ENCODE results near the gene CHCHD6. TPM values are rescaled to one million over a fixed set of nuclear protein-coding genes. Genes with fewer than 3 reads are reported as not detected.

CHCHD6 gene
- total RNA-seq, 1 donor from 2014 or later: 17.6 TPM

DNA sequence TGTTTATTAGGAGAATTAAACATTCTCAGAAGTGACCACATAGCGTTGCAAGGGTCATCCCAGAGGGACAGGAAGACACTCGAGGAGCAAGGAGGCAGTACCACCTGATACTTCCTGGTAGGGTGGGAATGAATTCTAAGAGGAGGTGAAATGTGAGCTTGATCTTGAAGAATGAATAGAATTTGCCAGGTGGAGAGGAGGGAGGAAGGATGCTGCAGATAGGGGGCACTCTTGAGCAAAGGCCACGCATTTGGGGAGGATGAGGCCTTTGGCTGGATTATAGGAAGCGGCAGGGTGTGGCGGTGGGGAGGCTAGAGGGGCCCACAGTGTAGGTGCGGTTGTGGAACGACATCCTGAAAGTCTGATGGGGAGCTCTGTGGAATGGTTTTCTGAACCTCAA, 33.5 kb downstream of the CHCHD6 start:
- no peak for DNase-seq (ENCODE audit: extremely low read depth, low read depth, low spot score)

- no peak for DNase-seq (ENCODE audit: extremely low read depth, low read depth, low spot score)
These were observed 38.0 kb downstream of the CHCHD6 start for GRCh38 chr3:126742057-126742456.

DNA sequence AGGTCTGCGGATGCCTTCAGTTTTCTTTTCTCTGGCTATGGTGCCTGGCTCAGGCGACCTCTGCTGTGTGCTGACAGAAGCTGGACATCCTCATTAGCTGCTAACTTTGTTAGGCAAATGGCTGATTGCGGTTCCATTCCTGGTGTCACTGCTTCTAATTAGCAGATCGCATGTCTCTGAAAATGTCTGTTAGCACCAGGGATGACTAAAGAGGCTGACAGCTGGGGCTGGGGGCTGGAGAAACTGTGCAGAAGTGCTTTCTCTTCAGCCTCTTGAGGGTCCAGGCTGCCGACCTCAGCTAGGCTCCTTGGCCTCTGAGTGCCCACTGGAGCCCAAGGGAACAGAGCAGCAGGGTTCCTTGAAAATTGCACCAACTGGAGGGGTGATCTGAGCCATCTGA, 39.3 kb downstream of the CHCHD6 start:
- DNase-seq (ENCODE audit: extremely low read depth, low read depth, low spot score): no peak

DNA sequence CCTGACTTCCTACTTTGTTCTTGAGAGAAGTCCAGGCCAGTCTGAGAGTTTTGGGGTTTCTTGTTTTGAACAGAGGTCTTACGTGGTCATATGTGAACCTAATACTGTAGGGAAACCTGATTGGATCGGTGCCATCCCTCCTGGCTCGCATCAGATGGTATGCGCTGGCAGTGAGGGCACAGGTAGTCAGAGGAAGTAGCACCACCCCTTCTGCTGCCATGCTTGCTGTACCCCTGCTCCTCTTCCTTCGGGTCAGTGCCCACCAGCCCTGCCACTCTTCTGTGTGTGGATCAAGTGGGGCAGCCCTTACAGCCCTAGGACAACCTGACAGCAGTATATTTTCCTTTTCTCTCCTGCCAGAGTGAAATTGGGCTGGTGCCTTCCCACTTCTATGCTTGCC, 39.7 kb downstream of the CHCHD6 start:
- DNase-seq (ENCODE audit: extremely low read depth, low read depth, low spot score): no peak

GRCh38 chr3:126745760-126746394, 41.8 kb downstream of the CHCHD6 start:
- DNase-seq (ENCODE audit: extremely low read depth, low read depth, low spot score): no peak

GRCh38 chr3:126746395-126747177, 42.5 kb downstream of the CHCHD6 start:
- no peak for DNase-seq (ENCODE audit: extremely low read depth, low read depth, low spot score)

DNA sequence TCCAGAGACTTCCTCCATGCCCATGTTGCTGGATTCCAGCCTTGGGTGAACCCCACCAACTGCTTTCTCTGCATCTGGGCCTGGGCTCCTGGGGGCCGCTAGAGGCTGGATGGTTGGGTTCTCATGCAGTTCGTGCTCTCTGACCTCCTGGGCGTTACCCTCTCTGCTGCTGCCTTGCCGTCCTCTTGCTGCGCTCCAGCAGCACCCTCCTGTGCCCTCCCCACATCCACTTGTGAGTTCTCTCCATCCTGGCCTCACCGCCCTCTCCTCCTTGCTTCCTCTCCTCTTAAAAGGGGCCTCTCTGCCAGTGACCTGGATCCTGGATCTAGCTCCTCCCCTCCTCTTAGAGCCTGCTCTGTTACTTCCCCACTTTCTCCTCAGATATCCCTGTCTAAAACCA, 43.7 kb downstream of the CHCHD6 start:
- no peak for DNase-seq (ENCODE audit: extremely low read depth, low read depth, low spot score)

- no peak for DNase-seq (ENCODE audit: extremely low read depth, low read depth, low spot score)
These were observed 44.9 kb downstream of the CHCHD6 start for GRCh38 chr3:126748701-126749546.

DNA sequence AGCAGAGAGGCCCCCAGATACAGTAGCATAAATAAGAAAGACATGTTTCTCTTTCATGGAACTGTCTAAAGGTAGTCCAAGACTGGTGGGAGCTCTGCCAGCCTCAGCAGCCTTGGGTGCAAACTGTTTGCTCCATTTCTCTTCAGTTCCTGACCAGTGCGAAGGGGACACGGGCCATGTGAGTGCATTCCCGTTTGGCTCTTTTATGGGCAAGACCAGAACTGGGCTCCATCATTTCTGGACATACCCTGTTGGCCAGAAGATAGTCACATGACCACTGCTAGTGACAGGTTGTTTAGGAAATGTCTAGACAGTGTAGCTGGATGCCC, 45.5 kb downstream of the CHCHD6 start:
- no peak for DNase-seq (ENCODE audit: extremely low read depth, low read depth, low spot score)

- no peak for DNase-seq (ENCODE audit: extremely low read depth, low read depth, low spot score)
These were observed 46.1 kb downstream of the CHCHD6 start for GRCh38 chr3:126749931-126750755.

GRCh38 chr3:126750756-126751121, 46.7 kb downstream of the CHCHD6 start:
- no peak for DNase-seq (ENCODE audit: extremely low read depth, low read depth, low spot score)

- DNase-seq (ENCODE audit: extremely low read depth, low read depth, low spot score): no peak
These were observed 47.7 kb downstream of the CHCHD6 start for GRCh38 chr3:126751611-126752302.

DNA sequence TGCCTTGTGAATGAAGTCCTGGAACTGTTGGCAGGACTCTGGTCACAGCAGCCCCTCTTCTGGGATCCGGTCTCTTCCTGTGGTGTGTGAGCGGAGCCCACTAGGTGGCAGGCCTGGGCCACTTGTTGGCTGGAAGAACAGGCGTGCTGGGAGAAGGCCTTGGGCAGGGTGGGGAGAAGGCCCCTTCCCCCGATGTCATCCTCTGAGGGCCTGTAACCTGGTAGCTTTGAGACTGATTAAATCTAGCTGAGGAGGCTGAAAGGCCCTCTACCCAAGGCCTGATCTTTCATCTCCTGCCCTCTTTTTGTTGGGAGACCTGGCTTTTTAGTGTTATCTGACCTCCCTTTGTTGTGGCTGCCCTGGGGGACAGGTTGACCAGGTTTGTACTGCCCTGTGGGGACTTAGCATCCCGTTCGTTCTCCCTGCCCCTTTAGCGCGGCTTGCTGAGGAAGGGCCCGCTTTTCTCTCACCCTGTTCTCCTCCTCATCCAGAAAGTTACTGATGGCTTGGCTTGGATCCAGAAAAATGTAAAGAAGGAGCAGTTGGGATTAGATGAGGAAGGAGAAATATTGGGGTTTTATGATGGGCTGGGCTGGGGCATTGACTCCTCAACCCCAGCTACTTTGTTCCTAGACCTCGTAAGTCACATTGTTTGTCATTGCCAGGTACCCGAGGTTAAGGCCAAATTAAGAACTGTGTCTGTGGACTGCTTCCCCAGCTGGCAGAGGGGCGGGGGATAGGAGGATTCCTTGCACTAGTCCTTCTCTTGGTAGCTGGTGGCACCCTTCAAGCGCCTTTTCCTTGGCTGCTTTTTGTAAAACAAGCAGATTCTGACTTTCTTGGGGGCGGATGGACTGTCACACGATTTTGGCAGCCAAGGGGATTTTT, 48.5 kb downstream of the CHCHD6 start:
- peak; percentile 25 for DNase-seq (ENCODE audit: extremely low read depth, low read depth, low spot score)

GRCh38 chr3:126753191-126754160, 49.4 kb downstream of the CHCHD6 start:
- no peak for DNase-seq (ENCODE audit: extremely low read depth, low read depth, low spot score)

DNA sequence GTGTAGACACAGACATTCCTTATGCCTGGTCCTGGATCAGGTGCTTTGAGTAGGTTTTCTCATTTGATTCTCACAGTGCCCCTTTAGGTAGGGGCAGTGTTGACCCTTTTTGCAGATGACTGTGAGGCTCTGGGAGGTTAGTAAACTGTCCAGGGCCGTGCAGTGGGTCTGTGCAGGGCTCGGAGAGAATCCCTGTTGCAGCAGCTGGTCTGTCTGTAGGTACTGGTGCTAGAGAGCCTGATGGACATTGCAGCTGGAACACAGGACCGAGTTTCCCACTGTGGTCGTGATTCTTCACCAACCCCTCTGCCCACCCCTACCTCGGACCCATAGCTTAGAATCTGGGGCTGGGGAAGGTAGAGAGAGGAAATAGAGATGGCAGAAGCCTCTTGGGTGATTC, 51.8 kb downstream of the CHCHD6 start:
- DNase-seq (ENCODE audit: extremely low read depth, low read depth, low spot score): no peak

DNA sequence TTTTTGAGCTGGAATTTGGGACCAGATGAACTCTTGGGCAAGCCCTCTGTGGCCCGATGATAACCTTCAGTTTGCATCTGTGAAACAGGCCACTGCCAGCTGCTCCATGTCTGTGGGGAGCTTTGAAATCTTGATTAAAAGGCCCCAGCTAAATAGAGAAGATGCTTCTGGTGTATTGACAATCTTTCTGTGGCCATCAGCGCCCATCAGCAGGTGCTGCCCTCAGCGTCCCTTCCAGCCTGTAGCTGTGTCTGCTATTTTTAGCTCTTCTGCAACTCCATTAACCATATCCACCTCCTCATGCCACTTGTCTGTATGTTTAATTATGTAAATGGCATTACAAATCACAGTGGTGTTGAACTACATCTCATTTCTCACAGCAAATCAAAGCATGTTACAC, 54.0 kb downstream of the CHCHD6 start:
- no peak for DNase-seq (ENCODE audit: extremely low read depth, low read depth, low spot score)

GRCh38 chr3:126758882-126759281, 54.8 kb downstream of the CHCHD6 start:
- no peak for DNase-seq (ENCODE audit: extremely low read depth, low read depth, low spot score)

- DNase-seq (ENCODE audit: extremely low read depth, low read depth, low spot score): no peak
These were observed 56.5 kb downstream of the CHCHD6 start for GRCh38 chr3:126760541-126760940.
